GM18502 (cell line): ENCODE data around the gene VAV3.
A peak's percentile ranks its signal among the peaks of the same experiment; 100 is the strongest.
"Not testable (repeated sequence)": the region's sequence is repeated elsewhere in the genome, so short reads cannot be mapped to it uniquely, and the experiment has no call there.

Experiments used
- ATAC-seq: cut with Tn5 transposase; IDR thresholded peaks from one replicate; pipeline ENCODE4 v1.9.1; 2021; ENCODE audit warnings: mild to moderate bottlenecking; ENCODE audit not compliant: unreplicated experiment, poor library complexity

Gene VAV3

GRCh38 chr1:107965110-107965991, at the start of gene VAV3:
TSS of gene VAV3 (minus strand) at chr1:107965180. CDS start at chr1:107964869, 311 bp downstream.
- peak; percentile 27 for ATAC-seq

DNA sequence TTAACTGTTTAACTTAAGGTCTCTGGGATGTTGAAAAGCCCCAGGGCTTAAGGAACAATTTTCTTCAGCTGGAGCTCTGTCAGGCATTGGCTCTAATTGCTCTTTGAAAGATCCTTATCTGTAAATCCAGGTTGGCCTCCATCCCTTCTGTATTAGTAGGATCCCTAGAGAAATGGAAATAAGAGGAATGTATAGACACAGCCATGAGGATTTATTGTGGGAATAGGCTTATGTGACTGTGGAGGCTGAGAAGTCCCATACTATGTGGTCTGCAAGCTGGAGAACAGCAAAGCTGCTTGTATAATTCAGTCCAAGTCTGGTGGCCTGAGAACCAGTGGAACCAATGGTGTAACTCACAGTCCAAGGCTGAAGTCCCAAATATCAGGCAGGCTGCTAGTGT, 47.6 kb upstream of the VAV3 start:
- no peak for ATAC-seq

GRCh38 chr1:108011295-108011694, 46.3 kb upstream of the VAV3 start:
- ATAC-seq, result no peak

GRCh38 chr1:108010581-108010980, 45.6 kb upstream of the VAV3 start:
- no peak for ATAC-seq

DNA sequence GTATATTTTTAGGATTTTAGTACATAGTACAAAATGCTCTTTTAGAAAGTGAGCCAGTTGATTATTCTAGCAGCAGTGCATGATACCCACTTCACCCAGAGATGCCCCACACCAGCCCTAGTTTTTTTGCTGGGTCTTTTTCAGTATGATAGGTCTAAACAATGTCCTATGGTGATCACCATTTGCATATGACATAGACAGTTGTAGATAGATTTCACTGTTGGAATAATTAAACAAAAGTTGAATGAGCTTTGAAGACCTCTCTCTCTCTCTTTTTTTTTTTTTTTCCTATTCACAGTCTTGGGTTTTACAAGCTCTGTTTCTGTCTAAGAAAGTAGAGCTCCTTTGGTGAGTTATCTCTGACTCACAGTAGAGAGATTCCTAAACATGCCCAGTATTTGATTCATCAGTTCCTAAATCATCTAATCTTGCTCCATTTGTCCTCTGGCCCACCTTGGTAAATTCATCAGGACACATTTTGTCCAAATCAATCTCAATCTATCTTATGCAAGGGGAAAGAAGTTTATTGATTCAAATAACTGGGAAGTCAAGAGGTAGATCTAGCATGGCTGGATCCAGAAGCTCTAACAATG, 44.7 kb upstream of the VAV3 start:
- no peak for ATAC-seq

DNA sequence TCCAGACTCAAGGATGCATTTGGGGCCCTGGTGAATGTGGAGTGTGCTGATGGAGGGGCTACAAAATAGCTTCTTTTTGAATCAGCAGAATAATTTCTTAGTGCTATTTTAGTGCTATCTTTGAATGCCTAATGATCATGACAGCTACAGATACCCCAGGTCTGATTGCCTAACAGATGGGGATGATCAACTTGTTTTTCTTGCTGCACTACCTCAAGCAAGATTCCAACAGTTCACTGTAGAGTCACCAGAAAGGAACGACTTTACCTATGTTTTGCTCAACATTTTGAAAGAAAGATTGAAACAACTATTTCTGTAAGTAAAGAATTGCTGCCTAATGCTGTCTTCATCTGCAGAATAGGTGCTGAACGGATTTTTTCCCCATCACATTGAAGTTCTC, 42.6 kb upstream of the VAV3 start:
- ATAC-seq, result no peak

DNA sequence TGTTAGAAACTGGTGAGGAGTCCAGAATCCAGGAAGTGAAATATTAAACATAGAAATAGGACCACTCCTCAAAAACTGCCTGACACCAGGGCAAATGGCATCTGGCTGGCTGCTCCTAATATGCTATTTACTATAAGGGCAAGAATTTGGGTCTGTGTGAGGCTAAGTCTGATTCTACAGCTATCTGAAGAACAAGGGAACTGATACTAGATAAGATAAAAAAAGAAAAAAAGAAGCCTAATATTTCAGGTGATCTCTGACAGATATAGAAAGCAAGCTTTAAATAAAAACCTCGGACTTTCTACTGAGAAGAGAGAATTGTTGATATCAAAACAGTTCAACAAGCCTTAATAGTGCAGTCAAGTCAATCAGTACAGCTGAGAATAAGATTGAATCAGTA, 42.1 kb upstream of the VAV3 start:
- no peak for ATAC-seq

DNA sequence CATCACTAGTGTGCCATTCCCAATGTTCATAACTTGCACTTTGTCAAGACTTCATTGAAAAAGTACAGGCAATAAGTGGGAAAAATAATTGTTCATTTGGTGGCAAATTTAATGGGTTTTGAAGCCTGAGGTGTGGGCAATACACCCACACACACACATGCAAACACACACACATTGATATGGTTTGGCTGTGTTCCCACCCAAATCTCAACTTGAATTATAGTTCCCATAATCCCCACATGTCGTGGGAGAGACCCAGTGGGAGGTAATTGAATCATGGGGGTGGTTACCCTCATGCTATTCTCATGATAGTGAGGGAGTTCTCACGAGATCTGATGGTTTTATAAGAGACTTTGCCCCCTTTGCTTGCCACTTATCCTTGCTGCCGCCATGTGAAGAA, 39.9 kb upstream of the VAV3 start:
- ATAC-seq, result not testable (repeated sequence)

DNA sequence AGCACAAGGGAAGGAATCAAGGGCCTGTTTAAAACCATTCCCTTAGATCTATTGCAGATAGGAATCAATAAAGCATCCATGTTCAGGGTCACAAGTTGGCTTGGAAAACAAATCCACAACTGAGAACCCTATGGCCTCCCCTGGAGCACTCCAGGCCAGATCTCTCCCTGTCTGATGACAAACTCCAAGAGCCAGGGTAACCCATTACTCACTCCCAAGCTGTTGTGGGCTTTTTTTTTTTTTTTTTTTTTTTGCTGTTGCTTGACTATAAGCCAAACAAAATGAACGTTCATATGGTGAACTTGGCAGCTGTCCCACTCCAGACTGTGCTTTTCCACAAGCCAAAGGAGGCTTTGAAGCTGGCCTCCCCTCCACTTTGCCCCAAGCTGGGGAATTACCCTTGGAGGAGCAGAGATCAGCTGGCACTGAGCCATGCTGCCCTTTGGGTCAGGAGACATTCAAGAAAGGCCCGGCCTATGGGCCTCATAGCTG, 35.7 kb upstream of the VAV3 start:
- ATAC-seq, result no peak

DNA sequence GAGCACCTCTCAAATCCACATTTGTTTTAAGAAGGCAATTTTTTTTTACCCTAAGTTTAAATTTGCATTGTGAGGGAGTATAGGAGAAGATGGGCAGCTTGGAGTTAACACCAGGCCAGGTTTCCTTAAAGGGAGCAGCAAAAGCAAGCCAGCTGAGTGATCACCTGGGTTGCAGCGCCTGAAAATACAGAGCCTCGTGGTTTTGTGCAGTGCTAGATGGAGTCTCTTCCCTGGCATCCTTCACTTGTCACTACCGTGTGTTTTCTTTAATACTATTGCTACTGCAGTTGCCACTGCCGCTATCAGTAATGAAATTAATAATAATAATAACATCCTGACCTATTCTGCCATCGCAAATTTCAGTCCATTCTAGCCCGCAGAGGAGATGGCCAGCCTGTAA, 35.2 kb upstream of the VAV3 start:
- no peak for ATAC-seq

GRCh38 chr1:107997866-107998265, 32.9 kb upstream of the VAV3 start:
- no peak for ATAC-seq

- ATAC-seq, result no peak
These were observed 28.9 kb upstream of the VAV3 start for GRCh38 chr1:107993920-107994319.

DNA sequence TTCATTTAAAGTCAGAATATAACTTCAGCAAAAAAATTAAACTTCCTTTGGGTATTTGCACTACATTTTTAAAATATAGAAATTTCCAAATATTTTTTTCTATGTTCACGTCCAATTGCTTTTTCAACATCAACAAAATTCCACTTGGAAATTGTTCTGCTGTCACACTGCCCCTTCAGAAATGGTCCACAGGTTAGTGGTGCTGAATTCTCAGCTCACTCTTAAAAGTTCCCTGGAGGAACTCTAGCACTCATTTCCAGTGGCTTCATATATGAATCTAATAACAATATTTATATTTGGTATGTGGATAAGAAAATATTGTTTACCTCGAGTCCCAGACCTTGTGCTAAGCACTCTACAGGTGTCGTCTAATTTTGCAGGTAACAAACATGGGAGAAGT, 27.4 kb upstream of the VAV3 start:
- no peak for ATAC-seq

DNA sequence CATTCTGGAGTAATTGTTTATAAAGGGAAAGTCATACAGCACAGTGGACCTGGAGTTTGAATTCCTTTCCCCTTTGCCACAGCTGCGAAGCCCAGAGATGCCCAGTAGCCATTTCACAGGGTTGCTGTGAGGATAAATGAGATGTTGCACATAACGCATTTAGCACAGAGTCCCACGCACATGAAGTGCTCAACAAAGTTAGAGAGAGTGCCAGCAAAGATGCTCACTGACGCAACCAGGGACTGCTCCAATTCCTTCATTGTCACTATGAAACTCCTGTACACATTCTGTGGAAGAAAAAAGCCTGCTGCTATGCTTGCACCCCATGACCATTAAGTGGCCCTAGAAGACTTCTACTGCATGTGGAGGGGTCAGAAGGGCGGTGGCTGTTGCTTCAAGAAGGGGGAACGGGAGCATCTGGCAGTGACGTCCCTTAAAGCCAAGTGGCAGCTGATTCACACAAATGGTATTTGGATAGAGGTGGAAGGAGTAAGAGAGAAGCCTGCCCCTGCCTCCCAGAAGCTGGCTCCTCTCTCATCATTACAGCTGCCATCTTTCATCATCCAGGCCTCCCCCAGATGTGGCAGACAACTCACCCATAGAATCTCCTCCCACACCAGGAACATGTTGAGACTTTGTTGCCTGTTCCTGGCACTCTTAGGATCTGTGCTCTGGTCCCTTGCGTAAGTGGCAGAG, 26.5 kb upstream of the VAV3 start:
- no peak for ATAC-seq

GRCh38 chr1:107990606-107991005, 25.6 kb upstream of the VAV3 start:
- ATAC-seq, result no peak

DNA sequence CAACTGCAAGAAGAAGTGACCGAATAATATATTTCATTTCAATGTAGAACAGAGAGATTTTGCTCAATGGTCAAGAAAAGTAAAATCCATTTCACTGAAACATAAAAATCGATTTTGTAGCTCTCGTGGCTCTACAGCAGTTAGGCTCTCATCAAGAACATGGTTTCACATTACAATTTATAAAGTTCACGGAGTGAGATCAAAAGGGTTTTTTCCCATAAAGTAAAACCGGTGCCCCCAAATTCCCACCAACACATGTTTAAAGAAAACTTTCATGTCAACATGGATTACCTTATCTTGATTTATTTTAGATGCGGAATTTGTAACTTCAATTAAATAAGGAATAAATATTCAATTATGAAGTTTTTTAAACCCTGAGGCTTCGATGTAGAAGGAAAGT, 16.3 kb upstream of the VAV3 start:
- ATAC-seq, result no peak

- ATAC-seq, result no peak
These were observed 14.9 kb upstream of the VAV3 start for GRCh38 chr1:107979926-107980325.

GRCh38 chr1:107979088-107979487, 14.1 kb upstream of the VAV3 start:
- no peak for ATAC-seq

- no peak for ATAC-seq
These were observed 11.9 kb upstream of the VAV3 start for GRCh38 chr1:107976836-107977235.

GRCh38 chr1:107976431-107976830, 11.5 kb upstream of the VAV3 start:
- ATAC-seq, result no peak

DNA sequence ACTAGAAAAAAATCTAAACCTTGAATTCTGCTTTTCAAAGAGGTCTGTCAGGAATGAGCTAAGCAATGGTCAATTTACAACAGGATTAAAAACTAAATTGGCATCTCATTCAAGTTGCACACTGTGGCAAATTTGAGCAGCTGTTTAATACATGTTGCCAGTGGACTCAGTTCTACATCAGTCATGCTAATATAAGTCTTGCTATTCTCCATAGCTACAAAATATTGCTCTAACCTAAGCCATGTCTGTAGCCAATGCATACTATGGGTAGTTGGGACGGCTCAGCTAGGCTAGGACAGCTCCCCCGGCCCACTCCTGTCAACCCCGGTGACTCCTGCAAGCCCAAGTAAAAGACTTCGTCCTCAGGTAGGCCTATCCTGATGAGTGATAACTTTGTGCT, 10.9 kb upstream of the VAV3 start:
- no peak for ATAC-seq
